ENCODE measurements around the gene ICAM4.
"Not testable (repeated sequence)": the region's sequence is repeated elsewhere in the genome, so short reads cannot be mapped to it uniquely, and the experiment has no call there.

Gene ICAM4

GRCh38 chr19:10320602-10321416 is 34.1 kb downstream of the ICAM4 start:
- no peak for DNase-seq

GRCh38 chr19:10321417-10321797 is 34.7 kb downstream of the ICAM4 start:
- no peak for DNase-seq

GRCh38 chr19:10321874-10322835 is 35.4 kb downstream of the ICAM4 start:
- DNase-seq = no peak

GRCh38 chr19:10325732-10326131 is 39.0 kb downstream of the ICAM4 start:
- DNase-seq = no peak

GRCh38 chr19:10327793-10328192 is 41.0 kb downstream of the ICAM4 start:
- DNase-seq = no peak

- no peak for DNase-seq
Measured at GRCh38 chr19:10328558-10329429, 42.0 kb downstream of the ICAM4 start.

- no peak for DNase-seq
Measured at GRCh38 chr19:10329555-10329954, 42.8 kb downstream of the ICAM4 start.

- DNase-seq = no peak
Measured at GRCh38 chr19:10332158-10332964, 45.6 kb downstream of the ICAM4 start.

- peak; percentile 98 for DNase-seq
Measured at GRCh38 chr19:10332965-10333757, 46.4 kb downstream of the ICAM4 start, which contains the start of gene RAVER1. RAVER1 (minus strand) TSS chr19:10333529; CDS start chr19:10333507, 22 bp downstream.

GRCh38 chr19:10333758-10334587 is 47.2 kb downstream of the ICAM4 start:
- no peak for DNase-seq

- peak; percentile 87 for DNase-seq
Measured at GRCh38 chr19:10334588-10335351, 48.0 kb downstream of the ICAM4 start.

- no peak for DNase-seq
Measured at GRCh38 chr19:10335352-10335985, 48.7 kb downstream of the ICAM4 start.

- not testable (repeated sequence) for DNase-seq
Measured at GRCh38 chr19:10336725-10337124, 50.0 kb downstream of the ICAM4 start.
